PC-9 (cell line): ENCODE measurements around the gene REPS1.

ENCODE experiments used
- EZH2 ChIP-seq: fragments of 200-600 bp; sonication (generic); IDR thresholded peaks from 2 replicates; pipeline ENCODE4 v1.8.0; 2017; ENCODE audit warnings: antibody characterized with exemption, low read depth
- TF ChIP-seq, protein P1 (sequence below): fragments of 200-600 bp; sonication (generic); conservative IDR thresholded peaks from 2 replicates; pipeline ENCODE4 v1.6.1; 2017; ENCODE audit warnings: mixed run types, antibody characterized with exemption, mild to moderate bottlenecking, moderate library complexity

- TF ChIP-seq, protein P1, sequence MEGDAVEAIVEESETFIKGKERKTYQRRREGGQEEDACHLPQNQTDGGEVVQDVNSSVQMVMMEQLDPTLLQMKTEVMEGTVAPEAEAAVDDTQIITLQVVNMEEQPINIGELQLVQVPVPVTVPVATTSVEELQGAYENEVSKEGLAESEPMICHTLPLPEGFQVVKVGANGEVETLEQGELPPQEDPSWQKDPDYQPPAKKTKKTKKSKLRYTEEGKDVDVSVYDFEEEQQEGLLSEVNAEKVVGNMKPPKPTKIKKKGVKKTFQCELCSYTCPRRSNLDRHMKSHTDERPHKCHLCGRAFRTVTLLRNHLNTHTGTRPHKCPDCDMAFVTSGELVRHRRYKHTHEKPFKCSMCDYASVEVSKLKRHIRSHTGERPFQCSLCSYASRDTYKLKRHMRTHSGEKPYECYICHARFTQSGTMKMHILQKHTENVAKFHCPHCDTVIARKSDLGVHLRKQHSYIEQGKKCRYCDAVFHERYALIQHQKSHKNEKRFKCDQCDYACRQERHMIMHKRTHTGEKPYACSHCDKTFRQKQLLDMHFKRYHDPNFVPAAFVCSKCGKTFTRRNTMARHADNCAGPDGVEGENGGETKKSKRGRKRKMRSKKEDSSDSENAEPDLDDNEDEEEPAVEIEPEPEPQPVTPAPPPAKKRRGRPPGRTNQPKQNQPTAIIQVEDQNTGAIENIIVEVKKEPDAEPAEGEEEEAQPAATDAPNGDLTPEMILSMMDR: no peak
- TF ChIP-seq EZH2: no peak
Observed at GRCh38 chr6:138945354-138945753, 42.7 kb downstream of the REPS1 start.
